Skeletal muscle tissue (tissue), 4 donors: ENCODE data around the gene CARD9. TPM values are rescaled to one million over a fixed set of nuclear protein-coding genes. Genes with fewer than 3 reads are reported as not detected.
"Not testable (repeated sequence)": the region's sequence is repeated elsewhere in the genome, so short reads cannot be mapped to it uniquely, and the experiment has no call there.

Experiments used
- H3K27ac ChIP-seq: one replicate; pipeline ENCODE4 v1.7.0; 2013; ENCODE audit warnings: mild to moderate bottlenecking, low read depth, low read length, inconsistent platforms
- H3K27me3 ChIP-seq, 3 donors: one replicate each; pipeline ENCODE4 v1.7.0; 2013; ENCODE audit warnings: low read length in 3 of 3; ENCODE audit not compliant: control insufficient read depth in 3 of 3, insufficient read depth in 3 of 3
- H3K36me3 ChIP-seq, 3 donors: one replicate each; pipeline ENCODE4 v1.7.0; 2013; ENCODE audit warnings: low read length in 3 of 3; ENCODE audit not compliant: control insufficient read depth in 3 of 3, insufficient read depth in 3 of 3
- H3K4me1 ChIP-seq, 3 donors: one replicate each; pipeline ENCODE4 v1.7.0; 2013; ENCODE audit warnings: low read length in 3 of 3, mild to moderate bottlenecking in 3 of 3; ENCODE audit not compliant: control insufficient read depth in 3 of 3, insufficient read depth in 3 of 3
- H3K4me3 ChIP-seq, 3 donors: one replicate each; pipeline ENCODE4 v1.7.0; 2013; ENCODE audit warnings: low read length in 3 of 3
- H3K9ac ChIP-seq, 3 donors: one replicate each; pipeline ENCODE4 v1.7.0; 2013; ENCODE audit warnings: low read length in 3 of 3, mild to moderate bottlenecking in 3 of 3, moderate library complexity in 2 of 3, low read depth in 1 of 3
- H3K9me3 ChIP-seq, 3 donors: one replicate each; pipeline ENCODE4 v1.7.0; 2013; ENCODE audit warnings: low read length in 3 of 3; ENCODE audit not compliant: control insufficient read depth in 3 of 3
- total RNA-seq: library from RNA; depleted of rRNA; stranded (reverse); fragments of >200 nt; gene quantifications from one replicate; pipeline ENCODE4 v1.2.3, GENCODE V29; 2014
- donor health status: Osteomylitis.

The CARD9 gene
- total RNA-seq, 1 donor from 2014 or later, result 1.0 TPM

- Histone ChIP-seq H3K9me3 (no peaks in the 10 kb centered on the region), H3K4me3 (peak overlapping the region in 2 of 3 donors; percentile 22 to 48), H3K36me3 (no peaks in the 10 kb centered on the region), H3K9ac (peak overlapping the region in 1 of 3 donors; percentile 23), H3K27ac (no peak overlapping the region), H3K4me1 (peaks cover 18 to 20% (median 19%) of the 10 kb centered on the region in 3 donors), H3K27me3 (peaks cover 24 to 55% (median 27%) of the 10 kb centered on the region in 3 donors)
Observed at GRCh38 chr9:136326761-136327303, 46.6 kb downstream of the CARD9 start.

- H3K9me3 ChIP-seq, result peaks cover 0 to 2% (median 0%) of the 10 kb centered on the region in 3 donors
- no peak overlapping the region for H3K27ac ChIP-seq
- H3K36me3 ChIP-seq, result no peaks in the 10 kb centered on the region
- H3K4me1 ChIP-seq, result peaks cover 18 to 20% (median 19%) of the 10 kb centered on the region in 3 donors
- H3K27me3 ChIP-seq, result peaks cover 27 to 61% (median 29%) of the 10 kb centered on the region in 3 donors
- H3K4me3 ChIP-seq, result no peak overlapping the region
- H3K9ac ChIP-seq, result no peak overlapping the region
Observed at GRCh38 chr9:136326061-136326760, 47.3 kb downstream of the CARD9 start.

- Histone ChIP-seq H3K9me3 (peaks cover 0 to 2% (median 0%) of the 10 kb centered on the region in 3 donors), H3K27me3 (peaks cover 27 to 61% (median 29%) of the 10 kb centered on the region in 3 donors), H3K27ac (no peak overlapping the region), H3K4me3 (no peak overlapping the region), H3K36me3 (no peaks in the 10 kb centered on the region), H3K4me1 (peaks cover 18 to 20% (median 19%) of the 10 kb centered on the region in 3 donors), H3K9ac (no peak overlapping the region)
Observed at GRCh38 chr9:136325358-136325757, 48.1 kb downstream of the CARD9 start.

- H3K27ac ChIP-seq, result no peak overlapping the region
- H3K27me3 ChIP-seq, result peaks cover 27 to 62% (median 29%) of the 10 kb centered on the region in 3 donors
- H3K4me3 ChIP-seq, result no peak overlapping the region
- H3K9me3 ChIP-seq, result peaks cover 0 to 2% (median 0%) of the 10 kb centered on the region in 3 donors
- no peaks in the 10 kb centered on the region for H3K36me3 ChIP-seq
- H3K4me1 ChIP-seq, result peaks cover 18 to 20% (median 19%) of the 10 kb centered on the region in 3 donors
- H3K9ac ChIP-seq, result no peak overlapping the region
Observed at GRCh38 chr9:136324501-136325300, 48.8 kb downstream of the CARD9 start.

- H3K27me3 ChIP-seq, result peaks cover 19 to 57% (median 28%) of the 10 kb centered on the region in 3 donors
- H3K9me3 ChIP-seq, result peaks cover 0 to 2% (median 0%) of the 10 kb centered on the region in 3 donors
- H3K9ac ChIP-seq, result no peak overlapping the region
- peaks cover 9 to 13% (median 12%) of the 10 kb centered on the region in 3 donors for H3K4me1 ChIP-seq
- no peak overlapping the region for H3K27ac ChIP-seq
- H3K4me3 ChIP-seq, result no peak overlapping the region
- H3K36me3 ChIP-seq, result no peaks in the 10 kb centered on the region
Observed at GRCh38 chr9:136323371-136323789, 50.1 kb downstream of the CARD9 start.

- no peak overlapping the region for H3K4me3 ChIP-seq
- H3K9me3 ChIP-seq, result peaks cover 0 to 2% (median 0%) of the 10 kb centered on the region in 3 donors
- H3K27ac ChIP-seq, result no peak overlapping the region
- no peak overlapping the region for H3K9ac ChIP-seq
- peaks cover 5 to 8% (median 6%) of the 10 kb centered on the region in 3 donors for H3K4me1 ChIP-seq
- H3K27me3 ChIP-seq, result peaks cover 14 to 52% (median 24%) of the 10 kb centered on the region in 3 donors
- no peaks in the 10 kb centered on the region for H3K36me3 ChIP-seq
Observed at GRCh38 chr9:136322756-136323330, 50.6 kb downstream of the CARD9 start.

- no peak overlapping the region for H3K4me3 ChIP-seq
- no peak overlapping the region for H3K27ac ChIP-seq
- H3K36me3 ChIP-seq, result no peaks in the 10 kb centered on the region
- no peak overlapping the region for H3K9ac ChIP-seq
- H3K4me1 ChIP-seq, result peaks cover 0 to 2% (median 2%) of the 10 kb centered on the region in 3 donors
- H3K27me3 ChIP-seq, result peaks cover 14 to 47% (median 24%) of the 10 kb centered on the region in 3 donors
- peaks cover 0 to 2% (median 0%) of the 10 kb centered on the region in 3 donors for H3K9me3 ChIP-seq
Observed at GRCh38 chr9:136321561-136321960, 51.9 kb downstream of the CARD9 start.

- H3K9me3 ChIP-seq, H3K27ac ChIP-seq, H3K9ac ChIP-seq, H3K4me3 ChIP-seq, H3K4me1 ChIP-seq, H3K36me3 ChIP-seq: not testable (repeated sequence)
- H3K27me3 ChIP-seq, result peaks cover 13 to 42% (median 24%) of the 10 kb centered on the region in 3 donors
Observed at GRCh38 chr9:136320972-136321371, 52.5 kb downstream of the CARD9 start.

- H3K4me1 ChIP-seq, H3K9me3 ChIP-seq, H3K27ac ChIP-seq: not testable (repeated sequence)
Observed at GRCh38 chr9:136319955-136320354, 53.5 kb downstream of the CARD9 start.

More at GRCh38 chr9:136319955-136320354, 53.5 kb downstream of the CARD9 start:
- H3K27me3 ChIP-seq, result peaks cover 4 to 32% (median 17%) of the 10 kb centered on the region in 3 donors
- H3K36me3 ChIP-seq, H3K4me3 ChIP-seq, H3K9ac ChIP-seq: not testable (repeated sequence)
